ENCODE data around the gene TK2. TPM values are rescaled to one million over a fixed set of nuclear protein-coding genes. Genes with fewer than 3 reads are reported as not detected.

TK2 gene
- total RNA-seq, 4 donors from 2014 or later = 15.7 to 20.6 (median 16.6) TPM

GRCh38 chr16:66594739-66595138 is 44.8 kb upstream of the TK2 start:
- in situ Hi-C loops (cut with MboI; ENCODE audit: low pct_ligation_motif_present in 1 of 4, low pct_unique_long_range_greater_than_20kb in 1 of 4, low sequenced_read_pairs in 3 of 4) (loop anchor here in 3 of 4 donors (25.0 kb wide), 2 partner anchors 107 to 182 kb away; no protein-coding TSS in a partner anchor), intact Hi-C loops (cut with DNase I; ENCODE audit: low total_unique reads) (no loop called here)
- WGBS, 2 donors (ENCODE audit: low coverage in 1 of 2) = 60 to 78% methylated on average over 5 to 7 of the region's 7 CpGs
- H3K4me3 ChIP-seq = no peak overlapping the region
- H3K27me3 ChIP-seq = no peaks in the 10 kb centered on the region
- H3K4me1 ChIP-seq = no peaks in the 10 kb centered on the region
- no peak for DNase-seq
- no peak overlapping the region for H3K27ac ChIP-seq
- no peak for TF ChIP-seq EP300 (IDR thresholded peaks at IDR 0.05; ENCODE audit: low read depth)
- TF ChIP-seq POLR2A (IDR thresholded peaks at IDR 0.05) = no peak
- no peak for TF ChIP-seq CTCF (IDR thresholded peaks at IDR 0.05)
- no peak for TF ChIP-seq POLR2AphosphoS5 (IDR thresholded peaks at IDR 0.05)
- H3K9me3 ChIP-seq = no peaks in the 10 kb centered on the region
- H3K36me3 ChIP-seq = no peaks in the 10 kb centered on the region

GRCh38 chr16:66592814-66593213 is 42.9 kb upstream of the TK2 start:
- Histone ChIP-seq H3K36me3 (no peaks in the 10 kb centered on the region), H3K4me1 (no peaks in the 10 kb centered on the region), H3K27ac (no peak overlapping the region), H3K4me3 (no peak overlapping the region), H3K9me3 (no peaks in the 10 kb centered on the region), H3K27me3 (no peaks in the 10 kb centered on the region)
- no peak for DNase-seq
- intact Hi-C loops (cut with DNase I; ENCODE audit: low total_unique reads) (no loop called here), in situ Hi-C loops (cut with MboI; ENCODE audit: low pct_ligation_motif_present in 1 of 4, low pct_unique_long_range_greater_than_20kb in 1 of 4, low sequenced_read_pairs in 3 of 4) (loop anchor here in 3 of 4 donors (25.0 kb wide), 2 partner anchors 106 to 181 kb away; no protein-coding TSS in a partner anchor)
- no peak for TF ChIP-seq POLR2AphosphoS5 (IDR thresholded peaks at IDR 0.05)
- TF ChIP-seq CTCF (IDR thresholded peaks at IDR 0.05) = no peak
- TF ChIP-seq EP300 (IDR thresholded peaks at IDR 0.05; ENCODE audit: low read depth) = no peak
- 93 to 99% methylated on average over 3 of the region's 3 CpGs for WGBS, 2 donors (ENCODE audit: low coverage in 1 of 2)

GRCh38 chr16:66592241-66592640 is 42.3 kb upstream of the TK2 start:
- in situ Hi-C loops (cut with MboI; ENCODE audit: low pct_ligation_motif_present in 1 of 4, low pct_unique_long_range_greater_than_20kb in 1 of 4, low sequenced_read_pairs in 3 of 4) (loop anchor here in 3 of 4 donors (25.0 kb wide), 2 partner anchors 105 to 180 kb away; no protein-coding TSS in a partner anchor), intact Hi-C loops (cut with DNase I; ENCODE audit: low total_unique reads) (no loop called here)
- no peak for DNase-seq
- H3K4me3 ChIP-seq = no peak overlapping the region
- H3K36me3 ChIP-seq = no peaks in the 10 kb centered on the region
- TF ChIP-seq POLR2AphosphoS5 (IDR thresholded peaks at IDR 0.05) (no peak), CTCF (IDR thresholded peaks at IDR 0.05) (no peak), POLR2A (IDR thresholded peaks at IDR 0.05) (no peak), EP300 (IDR thresholded peaks at IDR 0.05; ENCODE audit: low read depth) (no peak)
- no peaks in the 10 kb centered on the region for H3K9me3 ChIP-seq
- no peaks in the 10 kb centered on the region for H3K4me1 ChIP-seq
- no peaks in the 10 kb centered on the region for H3K27me3 ChIP-seq
- H3K27ac ChIP-seq = no peak overlapping the region
- WGBS, 2 donors (ENCODE audit: low coverage in 1 of 2) = 88% methylated on average over 3 of the region's 3 CpGs; no CpG with 5 or more reads in 1 of the 2 donors

GRCh38 chr16:66591018-66591417 is 41.1 kb upstream of the TK2 start:
- Histone ChIP-seq H3K27me3 (no peaks in the 10 kb centered on the region), H3K27ac (no peak overlapping the region), H3K4me3 (no peak overlapping the region), H3K9me3 (no peaks in the 10 kb centered on the region), H3K4me1 (no peaks in the 10 kb centered on the region), H3K36me3 (no peaks in the 10 kb centered on the region)
- intact Hi-C loops (cut with DNase I; ENCODE audit: low total_unique reads) (no loop called here), in situ Hi-C loops (cut with MboI; ENCODE audit: low pct_ligation_motif_present in 1 of 4, low pct_unique_long_range_greater_than_20kb in 1 of 4, low sequenced_read_pairs in 3 of 4) (loop anchor here in 3 of 4 donors (25.0 kb wide), 2 partner anchors 104 to 179 kb away; no protein-coding TSS in a partner anchor)
- TF ChIP-seq POLR2AphosphoS5 (IDR thresholded peaks at IDR 0.05) = no peak
- no peak for TF ChIP-seq CTCF (IDR thresholded peaks at IDR 0.05)
- TF ChIP-seq EP300 (IDR thresholded peaks at IDR 0.05; ENCODE audit: low read depth) = no peak
- TF ChIP-seq POLR2A (IDR thresholded peaks at IDR 0.05) = no peak
- 93 to 96% methylated on average over 3 to 4 of the region's 4 CpGs for WGBS, 2 donors (ENCODE audit: low coverage in 1 of 2)
- DNase-seq = no peak

Data from transverse colon (tissue), 4 donors.